Esophagus muscularis mucosa (tissue), 4 donors: ENCODE data around the gene NARS2. TPM values are rescaled to one million over a fixed set of nuclear protein-coding genes. Genes with fewer than 3 reads are reported as not detected.
A peak's percentile ranks its signal among the peaks of the same experiment; 100 is the strongest.

Experiments
- DNase-seq: peaks from one replicate; pipeline ENCODE4 v3.0.0-alpha.2; 2017; ENCODE audit errors: extremely low spot score
- H3K27ac ChIP-seq, 4 donors: fragments of 200-600 bp; sonication (generic); replicated peaks in 1 of 4; 1 replicate in 3 of 4; 2 replicates in 1 of 4; pipeline ENCODE4 v1.5.1; 2016 to 2019; ENCODE audit warnings: mild to moderate bottlenecking in 1 of 4
- H3K27me3 ChIP-seq, 4 donors: fragments of 200-600 bp; sonication (generic); one replicate each; pipeline versions ENCODE4 v1.5.1 to v1.6.0; 2016 to 2019
- H3K36me3 ChIP-seq, 4 donors: fragments of 200-600 bp; sonication (generic); one replicate each; pipeline ENCODE4 v1.5.1; 2016 to 2019
- H3K4me1 ChIP-seq, 4 donors: fragments of 200-600 bp; sonication (generic); one replicate each; pipeline ENCODE4 v1.5.1; 2016 to 2019
- H3K4me3 ChIP-seq, 4 donors: fragments of 200-600 bp; sonication (generic); 1 replicate in 2 of 4; 2 replicates in 2 of 4; pipeline ENCODE4 v1.5.1; 2016 to 2019; ENCODE audit warnings: mild to moderate bottlenecking in 4 of 4, moderate library complexity in 1 of 4
- H3K9me3 ChIP-seq, 4 donors: fragments of 200-600 bp; sonication (generic); 1 replicate in 3 of 4; 2 replicates in 1 of 4; pipeline ENCODE4 v1.5.1; 2016 to 2019
- EP300 ChIP-seq: sonication (generic); formaldehyde crosslinking; IDR thresholded peaks from one replicate; pipeline ENCODE4 v1.6.1; 2017; ENCODE audit warnings: antibody characterized with exemption
- POLR2A ChIP-seq: fragments of 450-650 bp; IDR thresholded peaks from one replicate; pipeline ENCODE4 v1.6.1; 2017; ENCODE audit warnings: antibody characterized with exemption, moderate library complexity, mild to moderate bottlenecking, low read depth
- POLR2AphosphoS5 ChIP-seq, 2 donors: sonication (generic); formaldehyde crosslinking; IDR thresholded peaks; one replicate each; pipeline ENCODE4 v1.6.1; 2017; ENCODE audit warnings: antibody characterized with exemption in 2 of 2
- WGBS: methylation state at CpG from one replicate; pipeline ENCODE4 v1.1.5; 2018; 5-methylcytosine and 5-hydroxymethylcytosine counted together
- intact Hi-C: fragments of 100-400 bp; cut with DNase I; formaldehyde crosslinking; loops from one replicate; pipeline ENCODE4 v1.15.1; 2023
- total RNA-seq, 4 donors: library from RNA; depleted of rRNA; stranded (reverse); fragments of >200 nt; gene quantifications; one replicate each; pipeline versions ENCODE4 v1.1.0 to v1.2.1, GENCODE V29; 2016
- TF ChIP-seq, protein P1 (sequence below), 3 experiments: fragments of 200-600 bp in 2 of 3; fragments of 450-650 bp in 1 of 3; sonication (generic) in 2 of 3; IDR thresholded peaks; one replicate each; pipeline ENCODE4 v1.5.1; 2017 to 2019; ENCODE audit warnings: antibody characterized with exemption in 3 of 3, mild to moderate bottlenecking in 2 of 3, moderate library complexity in 1 of 3

The NARS2 gene
- total RNA-seq, 4 donors from 2014 or later = 9.1 to 10.4 (median 9.8) TPM

DNA sequence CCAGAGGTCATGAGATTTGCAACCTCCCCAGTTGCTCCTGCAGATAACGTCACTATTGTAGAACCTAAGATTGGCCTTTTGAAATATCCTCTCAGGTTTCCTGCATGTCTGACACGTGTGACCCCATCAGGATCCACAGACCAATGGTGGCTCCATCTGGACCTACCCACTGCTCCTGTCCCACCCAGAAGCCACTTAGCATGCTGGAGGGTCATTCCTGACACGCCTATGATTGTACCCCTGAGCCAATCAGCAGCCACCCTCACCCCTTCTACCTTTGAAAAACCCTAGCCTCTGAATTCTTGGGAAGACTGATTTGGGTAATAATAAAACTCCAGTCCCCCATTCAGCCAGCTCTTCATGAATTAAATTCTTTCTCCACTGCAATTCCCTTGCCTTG is 20.1 kb upstream of the NARS2 start:
- Histone ChIP-seq H3K9me3 (no peaks in the 10 kb centered on the region), H3K36me3 (no peaks in the 10 kb centered on the region), H3K4me1 (peaks cover 0 to 10% (median 7%) of the 10 kb centered on the region in 4 donors), H3K27ac (no peak overlapping the region), H3K4me3 (no peak overlapping the region), H3K27me3 (no peaks in the 10 kb centered on the region)
- no peak for TF ChIP-seq EP300
- TF ChIP-seq POLR2A = no peak
- WGBS = 88% methylated on average over 2 of the region's 3 CpGs
- intact Hi-C loops = no loop called here
- peak; percentile 57 for DNase-seq

DNA sequence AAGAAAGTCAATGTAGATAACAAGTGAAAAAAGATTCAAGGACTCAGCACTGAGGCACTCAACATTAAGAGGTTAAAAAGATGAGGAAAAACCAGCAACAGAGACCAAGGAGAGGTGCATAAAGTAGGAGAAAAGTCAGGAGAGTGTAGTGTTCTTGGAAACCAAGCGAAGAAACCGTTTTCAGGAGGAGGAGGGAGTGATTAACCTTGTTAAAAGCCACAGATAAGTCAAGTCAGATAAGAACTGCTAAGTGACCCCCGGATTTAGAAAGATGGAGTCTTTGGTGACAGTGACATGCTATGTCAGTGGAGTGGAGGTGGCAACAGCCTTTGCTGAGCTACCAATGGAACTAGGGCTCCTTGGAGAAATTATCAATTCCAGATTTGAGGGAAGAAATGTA is 13.9 kb upstream of the NARS2 start:
- intact Hi-C loops = no loop called here
- no peak for DNase-seq
- no peaks in the 10 kb centered on the region for H3K4me1 ChIP-seq
- TF ChIP-seq EP300 = no peak
- TF ChIP-seq, protein P1, sequence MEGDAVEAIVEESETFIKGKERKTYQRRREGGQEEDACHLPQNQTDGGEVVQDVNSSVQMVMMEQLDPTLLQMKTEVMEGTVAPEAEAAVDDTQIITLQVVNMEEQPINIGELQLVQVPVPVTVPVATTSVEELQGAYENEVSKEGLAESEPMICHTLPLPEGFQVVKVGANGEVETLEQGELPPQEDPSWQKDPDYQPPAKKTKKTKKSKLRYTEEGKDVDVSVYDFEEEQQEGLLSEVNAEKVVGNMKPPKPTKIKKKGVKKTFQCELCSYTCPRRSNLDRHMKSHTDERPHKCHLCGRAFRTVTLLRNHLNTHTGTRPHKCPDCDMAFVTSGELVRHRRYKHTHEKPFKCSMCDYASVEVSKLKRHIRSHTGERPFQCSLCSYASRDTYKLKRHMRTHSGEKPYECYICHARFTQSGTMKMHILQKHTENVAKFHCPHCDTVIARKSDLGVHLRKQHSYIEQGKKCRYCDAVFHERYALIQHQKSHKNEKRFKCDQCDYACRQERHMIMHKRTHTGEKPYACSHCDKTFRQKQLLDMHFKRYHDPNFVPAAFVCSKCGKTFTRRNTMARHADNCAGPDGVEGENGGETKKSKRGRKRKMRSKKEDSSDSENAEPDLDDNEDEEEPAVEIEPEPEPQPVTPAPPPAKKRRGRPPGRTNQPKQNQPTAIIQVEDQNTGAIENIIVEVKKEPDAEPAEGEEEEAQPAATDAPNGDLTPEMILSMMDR (IDR thresholded peaks at IDR 0.05) = no peak
- no peak for TF ChIP-seq POLR2A
- no peak for TF ChIP-seq POLR2AphosphoS5 (IDR thresholded peaks at IDR 0.05)
- no peak overlapping the region for H3K27ac ChIP-seq
- peaks cover 0 to 27% (median 14%) of the 10 kb centered on the region in 4 donors for H3K9me3 ChIP-seq
- H3K4me3 ChIP-seq = no peak overlapping the region
- H3K36me3 ChIP-seq = no peaks in the 10 kb centered on the region
- 31% methylated on average over 3 of the region's 3 CpGs for whole genome bisulfite sequencing
- H3K27me3 ChIP-seq = no peaks in the 10 kb centered on the region

DNA sequence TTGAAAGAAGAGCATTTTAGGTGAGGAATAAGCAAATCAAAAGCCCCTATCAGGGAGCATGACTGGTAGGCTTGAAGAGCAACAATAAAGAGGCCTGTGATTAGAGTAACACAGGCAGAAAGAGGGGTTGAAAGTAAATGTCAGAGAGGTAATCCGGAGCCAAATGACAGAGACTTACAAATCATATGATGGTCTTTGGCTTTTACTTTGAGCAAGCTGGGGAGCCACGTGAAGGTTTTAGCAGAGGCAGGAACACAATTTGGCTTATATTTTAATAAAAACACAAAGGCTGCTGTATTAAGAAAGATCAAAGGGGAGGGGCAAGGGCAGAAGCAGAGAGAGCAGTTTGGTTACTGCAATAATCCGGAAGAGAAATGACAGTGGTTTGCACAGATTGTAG is 12.8 kb upstream of the NARS2 start:
- H3K27ac ChIP-seq = no peak overlapping the region
- H3K9me3 ChIP-seq = peaks cover 0 to 37% (median 20%) of the 10 kb centered on the region in 4 donors
- WGBS = 88% methylated on average over 3 of the region's 3 CpGs
- H3K36me3 ChIP-seq = no peaks in the 10 kb centered on the region
- TF ChIP-seq POLR2A (no peak), EP300 (no peak), POLR2AphosphoS5 (IDR thresholded peaks at IDR 0.05) (no peak)
- TF ChIP-seq, protein P1 (IDR thresholded peaks at IDR 0.05) = no peak
- H3K4me1 ChIP-seq = no peaks in the 10 kb centered on the region
- H3K27me3 ChIP-seq = no peaks in the 10 kb centered on the region
- H3K4me3 ChIP-seq = no peak overlapping the region
- DNase-seq = no peak
- intact Hi-C loops = no loop called here

DNA sequence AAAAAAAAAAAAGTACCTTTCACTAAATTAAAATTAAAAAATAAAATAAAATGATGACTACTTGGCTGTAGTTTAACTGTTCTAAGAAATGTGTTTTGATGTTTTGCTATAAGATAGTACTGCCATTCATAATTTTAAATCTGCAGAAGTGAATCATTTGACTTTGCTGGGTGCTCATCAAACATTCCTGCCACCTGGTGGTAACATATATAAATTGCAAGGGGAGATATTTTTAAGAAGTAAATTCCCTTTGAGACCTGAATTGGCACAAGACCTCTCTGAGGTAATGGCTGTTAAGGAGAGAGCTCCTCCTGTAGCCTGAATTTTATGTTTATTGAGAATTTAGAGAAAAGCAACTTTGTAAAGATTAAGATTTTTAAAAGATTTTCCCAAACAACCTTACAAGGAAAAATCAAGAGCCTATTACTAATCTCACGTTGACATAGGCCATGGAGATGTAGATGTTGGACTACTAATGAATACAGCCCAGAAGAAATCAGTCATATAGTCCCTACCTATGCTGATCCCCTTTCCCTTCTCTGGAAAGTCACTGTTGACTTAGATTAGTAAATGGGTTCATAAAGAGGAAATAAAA is 11.9 kb upstream of the NARS2 start:
- no peak overlapping the region for H3K27ac ChIP-seq
- H3K36me3 ChIP-seq = no peaks in the 10 kb centered on the region
- peaks cover 0 to 39% (median 21%) of the 10 kb centered on the region in 4 donors for H3K9me3 ChIP-seq
- no peak for DNase-seq
- TF ChIP-seq, protein P1 (IDR thresholded peaks at IDR 0.05) = peak in 2 of 3 experiments; percentile 15 to 32
- TF ChIP-seq POLR2AphosphoS5 (IDR thresholded peaks at IDR 0.05) = no peak
- H3K4me1 ChIP-seq = no peaks in the 10 kb centered on the region
- intact Hi-C loops = no loop called here
- 95% methylated on average over 1 of the region's 1 CpG for WGBS
- H3K4me3 ChIP-seq = no peak overlapping the region
- H3K27me3 ChIP-seq = no peaks in the 10 kb centered on the region

DNA sequence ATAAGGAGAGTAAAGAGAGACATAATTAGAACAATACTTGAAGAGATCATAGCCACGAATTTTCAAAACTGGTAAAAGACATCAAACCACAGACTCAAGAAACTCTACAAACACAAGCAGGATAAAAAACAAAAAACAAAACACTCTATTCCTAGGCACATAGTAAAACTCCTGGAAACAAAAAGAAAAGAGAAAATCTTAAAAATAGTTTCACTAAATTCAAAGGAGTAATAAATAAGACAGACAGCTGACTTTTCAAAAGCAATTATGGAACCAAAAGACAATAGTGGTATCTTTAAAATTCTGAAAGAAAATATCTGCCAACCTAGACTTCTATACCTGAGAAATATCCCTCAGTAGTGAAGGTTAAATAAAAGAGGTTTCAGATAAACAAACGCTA is 9.2 kb upstream of the NARS2 start:
- 95% methylated on average over 2 of the region's 2 CpGs for WGBS
- no peaks in the 10 kb centered on the region for H3K4me1 ChIP-seq
- intact Hi-C loops = no loop called here
- H3K36me3 ChIP-seq = no peaks in the 10 kb centered on the region
- no peak overlapping the region for H3K27ac ChIP-seq
- no peak for TF ChIP-seq EP300
- TF ChIP-seq POLR2A = no peak
- TF ChIP-seq, protein P1 (IDR thresholded peaks at IDR 0.05) = no peak
- no peak for TF ChIP-seq POLR2AphosphoS5 (IDR thresholded peaks at IDR 0.05)
- peaks cover 0 to 39% (median 21%) of the 10 kb centered on the region in 4 donors for H3K9me3 ChIP-seq
- no peak for DNase-seq
- H3K4me3 ChIP-seq = no peak overlapping the region
- no peaks in the 10 kb centered on the region for H3K27me3 ChIP-seq
